ENCODE data around the gene ITPKC. TPM values are rescaled to one million over a fixed set of nuclear protein-coding genes. Genes with fewer than 3 reads are reported as not detected.

The ITPKC gene
- total and polyA plus RNA-seq, 4 donors = 6.3 to 12.0 (median 9.5) TPM

GRCh38 chr19:40700083-40700482, 16.8 kb upstream of the ITPKC start:
- Histone ChIP-seq H3K27ac (ENCODE audit: low read depth, low read length) (no peak overlapping the region), H3K9me3 (ENCODE audit: control insufficient read depth, insufficient read depth, low read length) (no peaks in the 10 kb centered on the region), H3K4me1 (ENCODE audit: control insufficient read depth, insufficient read depth, low read length) (no peaks in the 10 kb centered on the region), H3K27me3 (ENCODE audit: control insufficient read depth, insufficient read depth, low read length) (no peaks in the 10 kb centered on the region), H3K36me3 (ENCODE audit: control insufficient read depth, insufficient read depth, low read length) (peaks cover 74% of the 10 kb centered on the region), H3K4me3 (ENCODE audit: low read depth, low read length) (no peak overlapping the region)
- no peak for DNase-seq (ENCODE audit: low read depth in 4 of 6, low spot score in 6 of 6)
- WGBS (ENCODE audit: insufficient coverage) = 92% methylated on average over 5 of the region's 9 CpGs

- Histone ChIP-seq H3K4me3 (ENCODE audit: low read depth, low read length) (no peak overlapping the region), H3K4me1 (ENCODE audit: control insufficient read depth, insufficient read depth, low read length) (no peaks in the 10 kb centered on the region), H3K9me3 (ENCODE audit: control insufficient read depth, insufficient read depth, low read length) (no peaks in the 10 kb centered on the region), H3K36me3 (ENCODE audit: control insufficient read depth, insufficient read depth, low read length) (peaks cover 68% of the 10 kb centered on the region), H3K27me3 (ENCODE audit: control insufficient read depth, insufficient read depth, low read length) (no peaks in the 10 kb centered on the region), H3K27ac (ENCODE audit: low read depth, low read length) (no peak overlapping the region)
- WGBS (ENCODE audit: insufficient coverage) = 97% methylated on average over 3 of the region's 6 CpGs
- DNase-seq (ENCODE audit: low read depth in 4 of 6, low spot score in 6 of 6) = no peak
Measured at GRCh38 chr19:40701758-40702157, 15.2 kb upstream of the ITPKC start.

- Histone ChIP-seq H3K4me1 (ENCODE audit: control insufficient read depth, insufficient read depth, low read length) (no peaks in the 10 kb centered on the region), H3K27me3 (ENCODE audit: control insufficient read depth, insufficient read depth, low read length) (no peaks in the 10 kb centered on the region), H3K9me3 (ENCODE audit: control insufficient read depth, insufficient read depth, low read length) (no peaks in the 10 kb centered on the region), H3K4me3 (ENCODE audit: low read depth, low read length) (no peak overlapping the region), H3K36me3 (ENCODE audit: control insufficient read depth, insufficient read depth, low read length) (peaks cover 69% of the 10 kb centered on the region), H3K27ac (ENCODE audit: low read depth, low read length) (no peak overlapping the region)
- 49% methylated on average over 17 of the region's 18 CpGs for WGBS (ENCODE audit: insufficient coverage)
- no peak for DNase-seq (ENCODE audit: low read depth in 4 of 6, low spot score in 6 of 6)
Measured at GRCh38 chr19:40702337-40703012, 14.4 kb upstream of the ITPKC start.

GRCh38 chr19:40703029-40703755, 13.7 kb upstream of the ITPKC start:
- H3K27ac ChIP-seq (ENCODE audit: low read depth, low read length) = no peak overlapping the region
- no peaks in the 10 kb centered on the region for H3K27me3 ChIP-seq (ENCODE audit: control insufficient read depth, insufficient read depth, low read length)
- H3K4me3 ChIP-seq (ENCODE audit: low read depth, low read length) = no peak overlapping the region
- no peaks in the 10 kb centered on the region for H3K9me3 ChIP-seq (ENCODE audit: control insufficient read depth, insufficient read depth, low read length)
- H3K36me3 ChIP-seq (ENCODE audit: control insufficient read depth, insufficient read depth, low read length) = peaks cover 71% of the 10 kb centered on the region
- WGBS (ENCODE audit: insufficient coverage) = 80% methylated on average over 18 of the region's 24 CpGs
- H3K4me1 ChIP-seq (ENCODE audit: control insufficient read depth, insufficient read depth, low read length) = no peaks in the 10 kb centered on the region
- DNase-seq (ENCODE audit: low read depth in 4 of 6, low spot score in 6 of 6) = no peak

- no peaks in the 10 kb centered on the region for H3K27me3 ChIP-seq (ENCODE audit: control insufficient read depth, insufficient read depth, low read length)
- DNase-seq (ENCODE audit: low read depth in 4 of 6, low spot score in 6 of 6) = no peak
- H3K27ac ChIP-seq (ENCODE audit: low read depth, low read length) = no peak overlapping the region
- H3K9me3 ChIP-seq (ENCODE audit: control insufficient read depth, insufficient read depth, low read length) = no peaks in the 10 kb centered on the region
- 92% methylated on average over 13 of the region's 18 CpGs for WGBS (ENCODE audit: insufficient coverage)
- H3K4me1 ChIP-seq (ENCODE audit: control insufficient read depth, insufficient read depth, low read length) = no peaks in the 10 kb centered on the region
- H3K36me3 ChIP-seq (ENCODE audit: control insufficient read depth, insufficient read depth, low read length) = peaks cover 72% of the 10 kb centered on the region
- H3K4me3 ChIP-seq (ENCODE audit: low read depth, low read length) = no peak overlapping the region
Measured at GRCh38 chr19:40704491-40705361, 12.2 kb upstream of the ITPKC start.

- H3K9me3 ChIP-seq (ENCODE audit: control insufficient read depth, insufficient read depth, low read length) = no peaks in the 10 kb centered on the region
- H3K4me1 ChIP-seq (ENCODE audit: control insufficient read depth, insufficient read depth, low read length) = no peaks in the 10 kb centered on the region
- WGBS (ENCODE audit: insufficient coverage) = 96% methylated on average over 4 of the region's 9 CpGs
- no peaks in the 10 kb centered on the region for H3K27me3 ChIP-seq (ENCODE audit: control insufficient read depth, insufficient read depth, low read length)
- H3K27ac ChIP-seq (ENCODE audit: low read depth, low read length) = no peak overlapping the region
- no peak for DNase-seq (ENCODE audit: low read depth in 4 of 6, low spot score in 6 of 6)
- no peak overlapping the region for H3K4me3 ChIP-seq (ENCODE audit: low read depth, low read length)
- H3K36me3 ChIP-seq (ENCODE audit: control insufficient read depth, insufficient read depth, low read length) = peaks cover 72% of the 10 kb centered on the region
Measured at GRCh38 chr19:40705362-40705651, 11.6 kb upstream of the ITPKC start.

GRCh38 chr19:40705950-40706619, 10.8 kb upstream of the ITPKC start:
- H3K27ac ChIP-seq (ENCODE audit: low read depth, low read length) = no peak overlapping the region
- no peaks in the 10 kb centered on the region for H3K4me1 ChIP-seq (ENCODE audit: control insufficient read depth, insufficient read depth, low read length)
- H3K27me3 ChIP-seq (ENCODE audit: control insufficient read depth, insufficient read depth, low read length) = no peaks in the 10 kb centered on the region
- no peak for DNase-seq (ENCODE audit: low read depth in 4 of 6, low spot score in 6 of 6)
- WGBS (ENCODE audit: insufficient coverage) = 97% methylated on average over 5 of the region's 7 CpGs
- peaks cover 75% of the 10 kb centered on the region for H3K36me3 ChIP-seq (ENCODE audit: control insufficient read depth, insufficient read depth, low read length)
- no peak overlapping the region for H3K4me3 ChIP-seq (ENCODE audit: low read depth, low read length)
- H3K9me3 ChIP-seq (ENCODE audit: control insufficient read depth, insufficient read depth, low read length) = no peaks in the 10 kb centered on the region

- Histone ChIP-seq H3K27ac (ENCODE audit: low read depth, low read length) (no peak overlapping the region), H3K36me3 (ENCODE audit: control insufficient read depth, insufficient read depth, low read length) (peaks cover 65% of the 10 kb centered on the region), H3K27me3 (ENCODE audit: control insufficient read depth, insufficient read depth, low read length) (no peaks in the 10 kb centered on the region), H3K4me1 (ENCODE audit: control insufficient read depth, insufficient read depth, low read length) (no peaks in the 10 kb centered on the region), H3K4me3 (ENCODE audit: low read depth, low read length) (no peak overlapping the region), H3K9me3 (ENCODE audit: control insufficient read depth, insufficient read depth, low read length) (no peaks in the 10 kb centered on the region)
- DNase-seq (ENCODE audit: low read depth in 4 of 6, low spot score in 6 of 6) = no peak
- 100% methylated on average over 3 of the region's 7 CpGs for WGBS (ENCODE audit: insufficient coverage)
Measured at GRCh38 chr19:40707615-40708014, 9.3 kb upstream of the ITPKC start.

- no peaks in the 10 kb centered on the region for H3K27me3 ChIP-seq (ENCODE audit: control insufficient read depth, insufficient read depth, low read length)
- 91% methylated on average over 4 of the region's 5 CpGs for WGBS (ENCODE audit: insufficient coverage)
- no peaks in the 10 kb centered on the region for H3K9me3 ChIP-seq (ENCODE audit: control insufficient read depth, insufficient read depth, low read length)
- H3K27ac ChIP-seq (ENCODE audit: low read depth, low read length) = no peak overlapping the region
- H3K4me1 ChIP-seq (ENCODE audit: control insufficient read depth, insufficient read depth, low read length) = peaks cover 10% of the 10 kb centered on the region
- DNase-seq (ENCODE audit: low read depth in 4 of 6, low spot score in 6 of 6) = no peak
- H3K4me3 ChIP-seq (ENCODE audit: low read depth, low read length) = no peak overlapping the region
- peaks cover 53% of the 10 kb centered on the region for H3K36me3 ChIP-seq (ENCODE audit: control insufficient read depth, insufficient read depth, low read length)
Measured at GRCh38 chr19:40709817-40710216, 7.1 kb upstream of the ITPKC start.
